Endothelial cell (in vitro differentiated cells): ENCODE results near the gene ABI3BP. TPM values are rescaled to one million over a fixed set of nuclear protein-coding genes. Genes with fewer than 3 reads are reported as not detected.

Experiments used
- DNase-seq: peaks from one replicate; pipeline ENCODE4 v3.0.0; 2021; ENCODE audit warnings: low spot score
- H3K27ac Mint-ChIP-seq: one replicate; pipeline ENCODE4 v1.8.0; 2021; ENCODE audit warnings: mixed read lengths, inconsistent platforms; ENCODE audit not compliant: unreplicated experiment
- H3K27me3 Mint-ChIP-seq: one replicate; pipeline ENCODE4 v1.8.0; 2021; ENCODE audit warnings: mild to moderate bottlenecking, moderate library complexity, mixed read lengths, inconsistent platforms; ENCODE audit not compliant: unreplicated experiment
- H3K36me3 Mint-ChIP-seq: one replicate; pipeline ENCODE4 v1.8.0; 2021; ENCODE audit warnings: mild to moderate bottlenecking, low read depth, mixed read lengths, inconsistent platforms; ENCODE audit not compliant: unreplicated experiment
- H3K4me1 Mint-ChIP-seq: one replicate; pipeline ENCODE4 v1.8.0; 2021; ENCODE audit warnings: mild to moderate bottlenecking, mixed read lengths, inconsistent platforms; ENCODE audit not compliant: unreplicated experiment
- H3K4me3 Mint-ChIP-seq: one replicate; pipeline ENCODE4 v1.8.0; 2021; ENCODE audit warnings: mild to moderate bottlenecking, mixed read lengths, inconsistent platforms; ENCODE audit not compliant: unreplicated experiment
- H3K9me3 Mint-ChIP-seq: one replicate; pipeline ENCODE4 v1.8.0; 2021; ENCODE audit warnings: mixed read lengths, inconsistent platforms; ENCODE audit not compliant: unreplicated experiment
- total RNA-seq: library from RNA; stranded (reverse); fragmentation: NEBNext Ultra II Directional; extraction: Animal tissue kit (Norgen Biotek cat#: 25700); gene quantifications from one replicate; pipeline ENCODE4 v1.2.1, GENCODE V29; 2021; ENCODE audit not compliant: unreplicated experiment
- TF ChIP-seq, protein P1 (sequence below): fragments of 200-600 bp; sonication (generic); IDR thresholded peaks from one replicate; pipeline ENCODE4 v1.5.0; 2021; ENCODE audit warnings: antibody characterized with exemption; ENCODE audit not compliant: unreplicated experiment

ABI3BP gene
- total RNA-seq, 1 donor from 2014 or later = 0.26 TPM

DNA sequence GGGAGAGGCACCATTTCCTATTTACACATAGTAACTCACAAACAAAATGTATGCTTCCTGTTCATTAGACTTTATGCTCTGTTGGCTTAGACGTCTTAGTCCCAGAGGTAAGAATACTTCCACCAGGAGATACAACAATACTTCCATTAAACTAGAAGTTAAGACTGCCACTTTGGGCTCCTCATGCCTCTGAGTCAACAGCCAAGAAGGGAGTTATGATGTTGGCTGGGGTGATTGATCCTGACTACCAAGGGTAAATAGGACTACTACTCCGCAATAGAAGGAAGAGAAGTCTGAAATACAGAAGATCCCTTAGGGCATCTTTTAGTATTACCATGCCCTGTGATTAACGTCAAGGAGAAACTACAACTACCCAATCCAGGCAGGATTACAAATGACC is 43.5 kb upstream of the ABI3BP start:
- Mint-ChIP-seq H3K36me3 (no peaks in the 10 kb centered on the region), H3K27me3 (no peaks in the 10 kb centered on the region), H3K4me1 (no peaks in the 10 kb centered on the region), H3K9me3 (no peaks in the 10 kb centered on the region), H3K4me3 (no peak overlapping the region), H3K27ac (no peak overlapping the region)
- DNase-seq = no peak
- TF ChIP-seq, protein P1, sequence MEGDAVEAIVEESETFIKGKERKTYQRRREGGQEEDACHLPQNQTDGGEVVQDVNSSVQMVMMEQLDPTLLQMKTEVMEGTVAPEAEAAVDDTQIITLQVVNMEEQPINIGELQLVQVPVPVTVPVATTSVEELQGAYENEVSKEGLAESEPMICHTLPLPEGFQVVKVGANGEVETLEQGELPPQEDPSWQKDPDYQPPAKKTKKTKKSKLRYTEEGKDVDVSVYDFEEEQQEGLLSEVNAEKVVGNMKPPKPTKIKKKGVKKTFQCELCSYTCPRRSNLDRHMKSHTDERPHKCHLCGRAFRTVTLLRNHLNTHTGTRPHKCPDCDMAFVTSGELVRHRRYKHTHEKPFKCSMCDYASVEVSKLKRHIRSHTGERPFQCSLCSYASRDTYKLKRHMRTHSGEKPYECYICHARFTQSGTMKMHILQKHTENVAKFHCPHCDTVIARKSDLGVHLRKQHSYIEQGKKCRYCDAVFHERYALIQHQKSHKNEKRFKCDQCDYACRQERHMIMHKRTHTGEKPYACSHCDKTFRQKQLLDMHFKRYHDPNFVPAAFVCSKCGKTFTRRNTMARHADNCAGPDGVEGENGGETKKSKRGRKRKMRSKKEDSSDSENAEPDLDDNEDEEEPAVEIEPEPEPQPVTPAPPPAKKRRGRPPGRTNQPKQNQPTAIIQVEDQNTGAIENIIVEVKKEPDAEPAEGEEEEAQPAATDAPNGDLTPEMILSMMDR = no peak

DNA sequence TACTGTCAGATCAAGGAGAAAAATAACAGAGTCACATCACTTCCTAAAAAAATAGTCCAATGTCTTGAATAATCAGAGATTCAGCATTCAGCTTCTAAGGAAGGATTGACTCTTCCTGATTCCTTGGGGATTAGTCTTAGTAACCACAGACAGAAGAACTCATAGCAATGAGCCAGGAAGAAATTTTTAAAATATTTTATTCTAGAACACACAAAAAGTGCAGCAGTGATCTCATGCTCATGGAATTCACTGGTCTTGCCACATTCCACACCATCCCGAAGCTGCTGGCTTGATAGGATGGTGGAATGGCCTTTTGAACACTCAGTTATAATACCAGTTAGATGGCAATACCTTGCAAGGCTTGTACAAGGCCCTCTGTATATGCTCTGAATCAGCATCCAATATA is 43.0 kb upstream of the ABI3BP start:
- Mint-ChIP-seq H3K9me3 (no peaks in the 10 kb centered on the region), H3K27me3 (no peaks in the 10 kb centered on the region), H3K27ac (no peak overlapping the region), H3K4me3 (no peak overlapping the region), H3K36me3 (no peaks in the 10 kb centered on the region), H3K4me1 (no peaks in the 10 kb centered on the region)
- DNase-seq = no peak
- TF ChIP-seq, protein P1 = no peak

DNA sequence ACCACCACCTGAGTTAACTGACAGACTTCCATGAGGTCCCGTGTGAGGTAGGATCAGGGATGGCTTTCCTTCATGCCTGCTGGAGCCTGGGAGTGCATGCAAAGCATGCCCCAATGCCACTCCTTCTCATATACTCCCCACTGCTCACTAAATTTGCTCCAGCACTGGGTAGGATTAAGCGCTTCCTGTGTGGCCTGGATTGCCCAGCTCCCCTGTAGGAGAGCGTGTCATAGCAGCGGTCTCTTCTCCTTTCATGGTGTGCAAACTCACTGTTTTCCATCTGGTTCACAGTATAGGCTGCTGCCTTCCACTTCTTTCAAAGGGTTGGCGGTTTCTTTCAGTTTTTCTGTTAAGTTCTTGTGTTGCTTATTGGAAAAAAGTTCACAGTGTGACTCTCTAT is 34.1 kb upstream of the ABI3BP start:
- Mint-ChIP-seq H3K4me1 (no peaks in the 10 kb centered on the region), H3K9me3 (no peaks in the 10 kb centered on the region), H3K36me3 (no peaks in the 10 kb centered on the region), H3K27ac (no peak overlapping the region), H3K4me3 (no peak overlapping the region), H3K27me3 (no peaks in the 10 kb centered on the region)
- TF ChIP-seq, protein P1 = no peak
- DNase-seq = no peak

DNA sequence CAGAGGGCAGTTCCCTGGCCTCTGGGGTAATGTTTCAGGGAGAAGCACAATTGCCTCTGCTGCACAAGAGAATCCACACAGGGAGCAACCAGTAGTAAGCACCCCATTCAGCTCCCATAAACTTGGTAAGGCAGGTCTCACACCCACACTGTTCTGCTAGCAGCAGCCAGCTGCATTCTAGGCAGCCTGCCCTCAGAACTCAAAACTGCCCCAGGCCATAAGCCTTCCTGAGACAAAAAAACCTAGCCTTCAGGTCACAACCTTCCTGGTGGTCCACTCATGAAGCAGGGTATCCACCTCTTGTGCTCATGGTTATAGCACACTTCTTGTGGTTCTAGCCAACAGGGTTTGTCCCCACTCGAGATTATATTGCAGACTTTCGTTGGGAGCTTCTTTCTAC is 33.7 kb upstream of the ABI3BP start:
- no peak overlapping the region for H3K27ac Mint-ChIP-seq
- H3K9me3 Mint-ChIP-seq = no peaks in the 10 kb centered on the region

DNA sequence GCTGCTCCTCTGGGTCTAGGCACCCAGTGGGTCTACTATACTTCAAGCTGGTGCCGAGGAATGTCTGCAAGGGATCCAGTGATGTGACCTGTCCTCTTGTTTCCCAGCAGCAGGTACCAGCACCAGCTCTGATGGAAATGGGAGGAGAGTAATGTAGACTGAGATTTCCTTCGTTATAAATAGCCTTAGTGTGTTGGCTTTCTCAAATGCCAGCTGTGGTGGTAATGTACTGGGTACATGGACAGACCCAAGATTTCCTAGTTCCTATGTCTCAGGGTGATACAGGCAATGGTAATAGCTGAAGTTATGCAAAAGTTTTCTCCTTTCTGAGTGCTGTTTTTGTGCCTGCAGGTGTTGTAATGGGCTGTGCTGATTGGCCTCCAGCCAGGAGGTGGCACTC is 33.0 kb upstream of the ABI3BP start:
- H3K4me3 Mint-ChIP-seq = no peak overlapping the region
- no peak for DNase-seq
- H3K9me3 Mint-ChIP-seq = no peaks in the 10 kb centered on the region
- H3K4me1 Mint-ChIP-seq = no peaks in the 10 kb centered on the region
- no peaks in the 10 kb centered on the region for H3K36me3 Mint-ChIP-seq
- no peaks in the 10 kb centered on the region for H3K27me3 Mint-ChIP-seq
- TF ChIP-seq, protein P1 = no peak
- no peak overlapping the region for H3K27ac Mint-ChIP-seq

More for the DNA sequence above, 33.7 kb upstream of the ABI3BP start:
- TF ChIP-seq, protein P1 = no peak
- no peak for DNase-seq
- no peaks in the 10 kb centered on the region for H3K4me1 Mint-ChIP-seq
- no peak overlapping the region for H3K4me3 Mint-ChIP-seq
- no peaks in the 10 kb centered on the region for H3K27me3 Mint-ChIP-seq
- no peaks in the 10 kb centered on the region for H3K36me3 Mint-ChIP-seq
